Left cardiac atrium (tissue), 4 donors: Measurements from ENCODE around the gene CLMN. TPM values are rescaled to one million over a fixed set of nuclear protein-coding genes. Genes with fewer than 3 reads are reported as not detected.

Source experiments
- ATAC-seq, 2 donors: fragments of 200-7000 bp; cut with Tn5 transposase; one replicate each; pipeline ENCODE4 v1.9.1; 2020; ENCODE audit warnings: mild to moderate bottlenecking in 2 of 2, moderate library complexity in 2 of 2
- DNase-seq: peaks from one replicate; pipeline ENCODE4 v3.0.0-alpha.2; 2020
- intact Hi-C, 2 donors: fragments of 100-400 bp; cut with DNase I; formaldehyde crosslinking; loops; one replicate each; pipeline versions ENCODE4 v1.14.1 to v1.15.1; 2022 to 2023
- total RNA-seq, 2 donors: library from RNA; stranded (reverse); fragmentation: NEBNext Ultra II Directional; extraction: Animal tissue kit (Norgen Biotek cat#: 25700); gene quantifications; one replicate each; pipeline ENCODE4 v1.2.1, GENCODE V29; 2021
- donor health status: DM: no; HTN: yes; CAD: no.
- donor health status: DM: no; HTN: yes; CAD: no; lungs with severe emphysema.
- donor health status: DM: yes; HTN: yes; CAD: no.
- donor health status: Dilated cardiomyopathy.

The CLMN gene
- total RNA-seq, 2 donors from 2014 or later: 11.1 to 13.2 TPM

- DNase-seq (no peak), ATAC-seq (no peak)
- intact Hi-C loops: no loop called here
These were observed 25.3 kb upstream of the CLMN start for GRCh38 chr14:95345032-95345431.

GRCh38 chr14:95344536-95344935 lies 24.8 kb upstream of the CLMN start:
- DNase-seq: no peak
- intact Hi-C loops: no loop called here
- ATAC-seq: no peak

- intact Hi-C loops: no loop called here
- peak; percentile 56 for DNase-seq
- ATAC-seq: peak in 1 of 2 donors; percentile 70
These were observed 21.9 kb upstream of the CLMN start for GRCh38 chr14:95341564-95341963.

GRCh38 chr14:95341115-95341514 lies 21.4 kb upstream of the CLMN start:
- ATAC-seq: no peak
- DNase-seq: no peak
- intact Hi-C loops: no loop called here

- no peak for DNase-seq
- ATAC-seq: peak; percentile 19 to 70
- intact Hi-C loops: no loop called here
These were observed 20.5 kb upstream of the CLMN start for GRCh38 chr14:95340201-95340697.

- intact Hi-C loops: no loop called here
- no peak for ATAC-seq
- DNase-seq: no peak
These were observed 19.7 kb upstream of the CLMN start for GRCh38 chr14:95339301-95339865.

- ATAC-seq (no peak), DNase-seq (no peak)
- intact Hi-C loops: no loop called here
These were observed 18.7 kb upstream of the CLMN start for GRCh38 chr14:95338436-95338835.

- no peak for DNase-seq
- no peak for ATAC-seq
- intact Hi-C loops: no loop called here
These were observed 17.4 kb upstream of the CLMN start for GRCh38 chr14:95337041-95337595.

- intact Hi-C loops: no loop called here
- DNase-seq (no peak), ATAC-seq (no peak)
These were observed 16.6 kb upstream of the CLMN start for GRCh38 chr14:95336192-95336760.

- DNase-seq (no peak), ATAC-seq (no peak)
- intact Hi-C loops: no loop called here
These were observed 15.4 kb upstream of the CLMN start for GRCh38 chr14:95335071-95335470.

GRCh38 chr14:95334044-95334443 lies 14.3 kb upstream of the CLMN start:
- DNase-seq (no peak), ATAC-seq (no peak)
- intact Hi-C loops: no loop called here

GRCh38 chr14:95332641-95333040 lies 12.9 kb upstream of the CLMN start:
- intact Hi-C loops: no loop called here
- DNase-seq: no peak
- no peak for ATAC-seq

GRCh38 chr14:95331708-95332408 lies 12.2 kb upstream of the CLMN start:
- DNase-seq (no peak), ATAC-seq (no peak)
- intact Hi-C loops: no loop called here

- ATAC-seq (no peak), DNase-seq (no peak)
- intact Hi-C loops: no loop called here
These were observed 11.1 kb upstream of the CLMN start for GRCh38 chr14:95330591-95331370.

- ATAC-seq (no peak), DNase-seq (no peak)
- intact Hi-C loops: no loop called here
These were observed 10.2 kb upstream of the CLMN start for GRCh38 chr14:95329941-95330340.

GRCh38 chr14:95328729-95329503 lies 9.2 kb upstream of the CLMN start:
- DNase-seq: no peak
- no peak for ATAC-seq
- intact Hi-C loops: no loop called here

GRCh38 chr14:95327558-95328374 lies 8.1 kb upstream of the CLMN start:
- intact Hi-C loops: no loop called here
- ATAC-seq (no peak), DNase-seq (no peak)

- DNase-seq (no peak), ATAC-seq (no peak)
- intact Hi-C loops: no loop called here
These were observed 7.3 kb upstream of the CLMN start for GRCh38 chr14:95326987-95327386.
